ENCODE data around the gene SRRM4.

GRCh38 chr12:119153477-119154434 lies 172.4 kb downstream of the SRRM4 start:
- TF ChIP-seq CTCF (conservative IDR thresholded peaks at IDR 0.05; ENCODE audit: low read depth, low read length) (no peak), EZH2phosphoT487 (IDR thresholded peaks at IDR 0.05; ENCODE audit: borderline replicate concordance, low read length) (no peak)
